NCI-H187 treated with DMSO at 0.1 percent for 48 hours (cell line): Measurements from ENCODE around the gene MUSTN1.

Source experiments
- DNase-seq: peaks from one replicate; lab custom pipeline; 2025; lab: John Stamatoyannopoulos, UW

Gene MUSTN1

DNA sequence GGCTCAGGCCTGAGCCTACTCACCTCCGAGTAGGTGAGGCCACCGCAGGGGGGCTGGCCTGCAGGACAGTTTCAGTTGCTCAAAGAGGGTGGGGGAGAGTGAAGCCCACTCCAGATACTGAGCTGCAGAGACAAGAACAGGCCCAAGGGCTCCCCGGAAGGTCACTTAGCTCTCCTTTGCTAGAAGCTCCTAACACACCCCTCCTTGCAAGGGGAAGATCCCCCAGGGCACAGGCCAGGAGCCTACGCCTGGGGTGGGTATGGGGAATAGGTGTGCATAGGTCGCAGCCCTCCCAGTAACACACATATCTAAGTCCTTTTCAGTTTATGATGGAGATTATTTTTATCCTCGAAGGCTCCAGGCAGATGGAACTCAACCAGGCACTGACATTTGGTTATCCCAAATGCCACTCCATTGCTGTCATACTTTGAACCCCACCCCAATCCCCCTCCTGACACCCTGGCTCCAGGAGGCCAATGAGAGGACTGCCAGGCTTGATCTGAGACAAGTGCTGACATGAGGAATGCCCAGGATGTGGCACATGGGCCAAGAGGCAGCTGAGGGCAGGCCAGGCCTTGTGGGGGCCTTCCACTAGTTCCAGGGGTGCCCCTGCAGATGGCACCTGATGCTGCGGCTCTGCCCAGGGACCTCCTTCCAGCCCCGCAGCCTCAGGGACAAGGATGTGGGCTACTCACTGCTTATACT is 1.1 kb upstream of the MUSTN1 start:
- DNase-seq, result no peak

DNA sequence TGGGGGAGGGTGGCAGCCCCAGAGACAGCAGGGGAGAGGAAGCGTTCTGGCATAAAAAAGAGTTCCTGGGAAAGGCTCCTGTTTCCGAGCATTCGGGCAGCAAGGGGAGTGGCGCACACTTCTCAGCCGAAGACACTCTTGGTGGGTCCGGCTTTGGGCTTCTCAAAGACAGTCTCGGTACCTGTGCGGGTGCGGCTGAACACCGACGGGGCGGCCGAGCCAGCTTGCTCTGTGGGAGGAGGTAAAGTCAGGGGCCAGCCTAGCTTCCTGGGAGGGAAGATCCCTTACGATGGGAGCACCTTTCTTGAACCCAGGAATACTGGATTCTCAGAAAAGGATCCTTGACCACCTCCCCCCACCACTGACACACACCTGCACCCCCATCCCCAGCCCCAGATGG is 1.6 kb downstream of the MUSTN1 start:
- DNase-seq, result no peak

DNA sequence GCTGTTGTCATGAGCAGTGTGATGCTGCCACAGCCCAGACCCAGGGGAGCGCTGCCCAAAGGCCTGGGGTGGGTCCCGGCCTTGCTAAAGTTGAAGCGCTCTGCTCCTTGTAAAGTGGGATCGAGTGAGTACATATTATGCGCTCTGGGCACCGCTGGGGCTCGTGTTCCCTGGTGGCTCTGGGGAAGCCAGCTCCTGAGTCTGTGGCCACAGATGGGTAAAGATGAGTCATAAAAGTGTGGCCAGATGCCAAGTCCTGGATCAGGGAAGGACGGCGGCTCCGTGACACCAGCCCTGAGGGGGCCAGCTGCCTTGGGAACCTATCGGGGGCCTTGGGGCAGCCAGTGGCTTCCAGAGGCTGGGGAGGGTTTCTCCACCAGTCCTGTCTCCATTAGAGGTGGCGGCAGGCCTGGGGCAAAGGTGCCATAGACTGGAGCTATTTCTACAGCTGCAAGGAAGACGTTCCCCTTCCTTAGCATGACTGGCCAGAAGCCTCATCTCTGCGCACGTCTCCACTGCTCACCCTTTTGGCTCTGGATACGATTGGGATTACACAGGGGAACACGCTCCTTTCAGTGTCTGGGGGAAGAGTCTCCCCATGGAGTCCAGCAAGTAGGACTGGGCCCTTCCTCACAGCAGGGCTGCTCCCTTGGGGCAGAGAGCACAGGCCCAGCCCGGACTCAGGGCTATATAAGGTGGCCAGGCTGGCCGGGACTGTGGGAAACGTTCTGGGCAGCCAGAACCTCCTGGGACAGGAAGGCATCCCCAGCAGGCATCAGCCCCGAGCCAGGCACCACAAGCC is 3.1 kb downstream of the MUSTN1 start:
- no peak for DNase-seq

DNA sequence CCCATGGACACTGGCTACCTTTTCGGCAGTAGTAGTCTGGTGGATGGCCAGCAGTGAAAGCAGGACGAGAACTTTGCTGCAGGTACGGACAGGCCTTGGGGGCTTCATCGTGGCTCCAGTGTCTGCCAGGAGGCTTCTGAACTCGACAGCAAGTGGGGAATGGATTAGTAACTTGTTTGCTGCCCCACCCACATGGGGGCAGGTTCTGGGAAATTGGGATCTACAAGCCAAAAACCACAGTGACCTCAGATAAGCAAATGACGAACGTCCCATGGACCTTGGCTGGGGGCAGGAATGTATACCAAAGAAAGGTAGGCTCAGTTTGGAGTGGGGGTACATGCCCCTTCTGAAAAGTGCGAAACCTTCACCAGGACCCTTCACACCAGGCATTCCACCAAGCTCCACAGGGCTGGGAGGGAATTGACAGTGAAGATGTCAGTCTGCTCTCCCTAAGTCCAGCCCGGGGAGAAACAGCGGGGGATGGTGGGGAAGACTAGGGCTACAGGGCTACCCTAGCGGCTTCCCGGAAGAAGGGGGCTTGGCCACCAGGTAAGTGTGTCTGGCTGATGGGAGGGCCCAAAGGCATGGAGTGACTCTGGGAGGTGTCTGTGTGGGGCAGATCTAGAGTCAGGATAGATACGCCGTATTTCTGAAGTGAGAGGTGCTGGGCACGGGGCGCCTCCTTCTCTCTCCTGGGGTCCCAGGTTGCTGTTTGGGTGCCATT is 4.1 kb downstream of the MUSTN1 start, which contains the start of gene ITIH4:
Gene ITIH4, minus strand, starts transcription at position 138 of the 724 bp plus-strand sequence. Its CDS starts 30 bp downstream, at position 108.
- no peak for DNase-seq

DNA sequence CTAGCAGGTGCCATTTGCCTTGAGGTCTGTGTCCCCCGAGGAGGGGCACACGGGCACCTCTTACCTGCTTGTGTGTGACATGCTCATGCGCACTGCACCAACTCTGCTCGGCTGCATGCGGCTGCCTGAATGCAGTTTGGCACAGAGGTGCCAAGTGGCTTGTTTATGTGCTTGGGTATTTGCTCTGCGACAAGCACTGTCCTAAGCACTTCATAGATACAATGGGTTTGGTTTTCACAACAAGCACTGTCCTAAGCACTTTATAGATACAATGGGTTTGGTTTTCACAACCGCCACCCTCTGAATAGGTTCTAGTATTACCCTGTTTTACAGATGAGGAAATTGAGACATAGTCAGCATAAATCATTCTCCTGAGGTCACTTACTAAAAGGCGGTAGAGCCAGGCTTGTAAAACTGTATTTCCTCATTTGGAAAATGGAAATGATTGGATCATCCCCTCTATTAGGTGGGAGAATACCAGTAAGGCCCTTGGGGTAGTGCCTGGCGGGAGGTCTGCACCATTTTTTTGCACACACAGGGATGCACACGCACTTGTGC is 4.8 kb downstream of the MUSTN1 start:
- no peak for DNase-seq

DNA sequence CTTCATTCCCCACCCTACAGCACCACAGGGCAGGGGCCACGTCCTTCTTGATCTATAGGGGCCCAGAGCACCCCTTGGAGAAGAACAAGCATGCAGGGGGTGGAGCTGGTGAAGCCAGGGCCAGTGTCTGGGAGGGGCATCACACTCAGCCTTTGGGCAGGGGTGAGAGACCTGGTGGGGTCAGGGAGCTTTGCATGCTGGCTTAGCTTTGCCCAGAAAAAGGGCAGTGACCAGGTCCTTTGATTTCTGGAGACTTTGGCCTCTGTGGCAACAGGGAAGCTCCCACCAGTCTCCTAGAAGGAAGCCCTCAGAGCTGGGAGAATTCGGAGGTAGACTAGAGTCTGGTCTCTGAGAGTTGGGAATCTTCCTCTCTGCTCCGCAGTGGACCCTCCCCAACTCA is 5.3 kb downstream of the MUSTN1 start:
- DNase-seq, result no peak

DNA sequence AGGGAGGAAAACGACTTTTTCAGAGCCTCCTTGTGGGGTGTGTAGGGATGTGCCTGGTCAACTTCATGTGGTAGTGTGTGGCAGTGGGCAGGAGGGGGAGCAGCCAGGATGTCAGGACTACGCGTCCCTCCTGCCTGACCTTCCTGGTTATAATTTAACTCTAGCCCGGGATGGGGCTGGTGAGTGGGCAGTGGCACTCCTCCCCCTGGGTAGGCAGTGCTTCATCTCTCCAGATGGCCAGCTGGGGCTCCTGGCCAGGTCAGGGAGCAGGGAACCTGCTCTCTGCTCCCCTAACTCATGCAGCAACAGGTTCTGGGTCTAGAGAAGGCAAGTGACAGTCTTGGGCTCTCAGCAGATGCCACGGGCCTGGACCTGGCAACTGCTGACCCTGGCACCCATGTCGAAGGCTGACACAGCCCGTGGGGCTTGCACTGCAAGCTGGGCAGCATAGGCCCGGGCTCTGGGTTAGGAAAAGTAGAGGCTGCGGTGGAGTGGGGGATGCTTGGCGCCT is 6.9 kb downstream of the MUSTN1 start:
- DNase-seq, result no peak

DNA sequence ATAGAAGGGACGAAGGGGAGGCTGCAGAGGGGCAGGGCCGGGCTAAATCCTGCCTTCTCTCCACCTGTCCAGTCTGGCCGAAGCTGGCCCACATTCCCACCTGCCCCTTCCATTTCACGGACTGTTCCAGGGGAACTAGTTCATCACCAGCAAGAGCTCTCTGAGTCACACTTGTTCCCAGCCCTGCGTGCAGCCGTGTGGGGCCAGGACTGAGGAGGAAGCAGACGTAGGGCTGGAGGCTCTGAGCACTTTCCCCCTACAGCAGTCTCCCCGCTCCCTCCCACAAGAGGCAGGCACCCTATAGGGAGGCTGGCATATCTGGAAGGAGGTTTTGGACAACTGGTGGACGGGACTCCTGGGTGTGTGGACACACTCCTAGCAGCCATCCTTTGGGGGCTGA is 7.4 kb downstream of the MUSTN1 start:
- DNase-seq, result no peak

DNA sequence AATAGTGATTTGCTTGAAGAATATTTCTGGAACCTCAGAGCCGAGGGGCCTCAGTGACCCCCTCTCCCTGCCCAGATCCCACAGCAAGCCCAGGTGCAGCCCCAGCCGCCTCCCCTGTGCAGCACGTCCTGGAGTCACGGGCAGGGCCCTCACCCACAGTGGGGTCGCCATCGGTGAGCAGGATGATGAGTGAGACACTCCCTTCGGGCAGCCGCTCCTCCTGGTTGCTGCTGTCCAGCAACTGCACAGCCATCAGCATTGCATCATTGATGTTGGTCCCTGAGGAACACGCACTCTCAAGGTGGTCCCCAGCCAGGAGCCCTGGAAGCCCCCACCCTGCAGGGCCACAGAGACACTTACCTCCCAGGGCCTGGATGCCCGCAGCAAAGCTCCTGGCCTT is 10.8 kb downstream of the MUSTN1 start:
- DNase-seq, result no peak

DNA sequence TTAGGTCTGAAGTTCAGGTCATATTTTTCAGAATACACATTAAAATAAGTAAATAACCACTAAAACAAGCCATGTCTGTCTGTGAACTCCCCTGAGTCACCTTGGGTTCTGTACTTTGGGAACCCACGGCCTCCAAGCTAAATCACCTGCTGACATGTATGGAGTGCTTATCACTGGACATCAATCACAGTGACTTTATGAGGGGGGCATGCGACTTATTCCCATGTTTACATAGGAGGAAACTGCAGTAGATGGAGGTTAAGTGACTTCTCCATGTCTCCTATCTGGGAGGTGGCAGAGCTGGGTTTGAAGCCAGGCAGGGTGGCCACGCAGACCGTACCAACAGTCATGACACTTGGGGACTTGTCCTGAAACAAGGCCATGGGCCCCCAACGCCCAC is 12.5 kb downstream of the MUSTN1 start:
- DNase-seq, result no peak

DNA sequence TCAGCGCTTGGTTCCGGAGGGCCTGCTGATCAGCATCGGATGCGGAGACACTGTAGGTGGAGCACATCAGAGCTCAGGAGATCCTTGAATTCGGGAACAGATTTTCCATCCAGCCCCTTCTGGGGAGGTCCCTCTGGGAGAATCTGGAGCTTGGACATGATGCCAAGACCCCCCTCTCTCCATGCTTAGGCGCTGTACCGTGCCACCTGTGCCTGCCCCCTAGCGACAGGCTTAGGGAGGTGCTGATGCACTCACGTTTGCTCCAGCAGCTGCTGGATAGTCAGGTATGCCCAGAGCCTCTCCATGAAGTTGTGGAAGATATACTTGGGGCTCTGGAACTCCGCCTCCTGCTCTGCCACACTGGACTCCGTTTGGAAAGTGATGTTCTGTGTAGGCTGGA is 14.1 kb downstream of the MUSTN1 start:
- DNase-seq, result no peak

DNA sequence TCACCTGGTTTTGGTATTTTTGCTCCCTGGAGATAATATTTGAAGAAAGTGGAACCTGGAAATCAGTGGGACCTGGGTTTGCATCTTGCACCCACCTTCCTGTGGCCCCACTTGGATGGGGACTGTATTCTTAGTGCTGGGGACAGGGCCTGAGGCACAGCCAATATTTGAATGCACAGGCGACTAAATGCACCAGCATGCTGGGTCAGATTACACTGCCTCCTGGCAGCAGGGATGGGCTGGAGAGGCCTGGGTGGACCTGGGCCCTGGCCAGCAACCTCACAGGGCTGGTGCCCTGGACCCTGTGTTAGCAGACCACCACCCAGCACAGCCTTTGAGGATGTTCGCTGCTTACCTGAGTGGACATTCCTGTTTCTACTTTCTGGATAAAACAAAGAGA is 14.9 kb downstream of the MUSTN1 start:
- DNase-seq, result no peak

DNA sequence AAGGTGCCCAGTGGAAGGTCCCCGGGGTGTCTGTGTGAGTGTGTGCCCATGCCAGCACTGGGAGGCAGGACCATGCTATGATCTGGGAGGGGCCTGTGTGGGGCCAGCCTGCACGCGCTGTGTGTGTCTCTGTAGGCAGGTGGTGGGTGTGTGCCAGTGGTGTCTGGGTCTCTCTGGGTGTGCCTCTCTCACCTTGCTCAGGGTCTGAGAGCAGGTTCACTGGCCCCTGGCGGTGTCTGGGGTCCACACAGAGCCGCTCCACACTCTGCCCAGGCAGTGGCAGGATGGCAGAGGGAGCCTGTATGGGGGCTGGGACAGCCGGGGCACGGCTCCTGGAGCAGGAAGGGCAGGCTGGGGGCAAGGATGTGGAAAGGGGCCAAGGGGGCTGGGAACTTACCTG is 17.0 kb downstream of the MUSTN1 start:
- DNase-seq, result no peak

DNA sequence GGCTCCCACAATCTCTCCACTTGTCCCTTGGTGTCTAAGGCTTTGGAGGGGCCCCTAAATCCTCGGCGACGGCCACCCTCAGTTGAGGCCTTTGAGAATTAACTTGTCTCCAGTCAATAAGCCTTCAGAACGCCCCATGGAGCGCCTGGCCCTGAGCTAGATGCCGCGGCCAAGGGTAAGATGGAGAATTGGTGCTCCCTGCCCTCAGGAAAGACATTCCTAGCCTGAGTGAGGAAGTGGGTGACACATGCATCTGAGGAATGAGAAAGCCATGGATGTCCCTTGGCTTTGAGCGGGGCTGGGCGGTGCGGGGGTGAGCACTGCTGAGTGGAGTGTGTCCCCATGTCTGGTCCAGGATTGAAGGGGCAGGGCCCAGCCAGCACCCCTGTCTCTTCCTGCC is 17.6 kb downstream of the MUSTN1 start:
- no peak for DNase-seq

DNA sequence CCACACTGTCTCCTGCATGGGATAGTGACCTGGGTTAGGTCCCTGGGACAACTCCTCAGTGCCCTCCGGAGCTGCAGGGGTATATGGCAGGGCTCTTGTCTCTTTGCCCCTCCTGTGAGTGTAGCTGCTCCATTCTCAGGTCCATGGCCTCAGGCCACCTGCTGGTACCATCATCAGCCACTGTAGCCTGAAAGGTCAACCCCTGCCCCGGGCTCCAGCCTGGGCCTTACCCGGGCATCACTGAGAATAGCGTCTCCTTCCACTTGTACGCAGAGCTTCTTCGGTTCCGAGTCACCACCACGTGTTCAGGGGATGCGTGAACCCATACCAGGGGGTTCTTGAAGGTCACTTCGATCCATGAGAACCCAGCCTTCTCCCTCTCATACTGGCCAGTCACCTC is 18.2 kb downstream of the MUSTN1 start:
- DNase-seq, result no peak

DNA sequence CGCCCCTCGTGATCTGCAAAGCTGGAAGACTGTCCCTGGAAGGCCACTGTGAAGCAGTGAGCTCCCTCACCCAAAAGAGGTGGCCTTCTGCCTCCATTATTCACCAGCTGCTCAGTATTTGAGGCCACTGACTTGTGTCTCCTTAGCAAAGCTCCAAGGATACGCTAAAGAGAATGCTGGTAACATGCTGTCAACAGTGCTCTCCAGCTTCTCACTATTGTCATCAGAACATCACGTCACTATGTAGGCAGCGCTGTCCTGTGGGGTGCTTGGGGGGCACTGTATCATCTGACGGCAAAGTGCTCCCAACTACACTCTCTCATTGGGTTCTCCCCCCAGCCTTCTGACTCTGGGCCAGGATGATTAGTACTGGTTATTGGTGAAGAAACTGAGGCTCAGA is 18.6 kb downstream of the MUSTN1 start:
- DNase-seq, result no peak

DNA sequence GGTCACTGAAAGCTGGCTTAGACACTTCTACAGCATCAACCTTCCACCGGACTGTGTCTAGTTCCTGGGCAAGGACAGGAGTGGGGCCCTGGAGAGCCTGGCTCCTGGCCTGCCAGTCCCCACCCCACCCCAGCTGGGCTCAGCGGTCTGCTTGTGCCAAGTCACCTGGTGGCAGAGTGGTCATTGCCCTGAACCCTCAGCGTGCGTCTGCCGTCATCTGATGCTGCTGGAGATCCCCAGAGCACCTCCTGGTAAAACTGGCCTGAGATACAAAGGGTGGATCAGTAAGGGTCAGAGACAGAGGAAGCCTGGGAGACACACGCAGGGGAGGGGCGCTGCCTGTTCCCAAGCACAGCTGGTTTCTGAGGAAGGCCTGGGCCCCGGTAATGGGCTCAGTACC is 21.0 kb downstream of the MUSTN1 start:
- DNase-seq, result no peak

DNA sequence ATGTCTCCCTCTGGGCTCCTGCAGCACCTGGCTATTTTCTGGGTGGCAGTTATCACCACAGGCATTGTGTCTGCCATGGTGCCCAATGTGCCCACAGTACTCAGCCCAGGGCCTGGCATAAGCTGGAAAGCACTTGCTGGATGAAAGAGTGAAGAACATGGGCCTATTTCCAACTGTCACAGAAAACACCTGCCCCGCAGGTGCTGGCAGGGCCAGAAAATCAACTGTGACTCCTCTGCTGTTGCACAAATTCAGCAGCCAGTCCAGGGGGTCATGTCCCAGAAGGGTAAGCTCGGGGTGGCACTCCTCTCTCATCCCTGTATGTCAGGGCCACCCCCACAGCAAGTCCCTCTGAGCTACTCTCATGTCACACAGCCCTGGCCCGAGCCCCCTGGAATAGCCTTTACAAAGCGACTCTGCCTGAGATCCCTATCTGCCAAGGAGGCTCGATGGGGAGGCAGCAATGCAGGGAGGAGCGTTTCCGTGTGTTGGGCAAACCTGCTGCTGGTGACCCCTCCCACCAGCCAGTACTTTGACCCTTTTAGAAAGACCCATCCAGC is 23.3 kb downstream of the MUSTN1 start:
- no peak for DNase-seq

DNA sequence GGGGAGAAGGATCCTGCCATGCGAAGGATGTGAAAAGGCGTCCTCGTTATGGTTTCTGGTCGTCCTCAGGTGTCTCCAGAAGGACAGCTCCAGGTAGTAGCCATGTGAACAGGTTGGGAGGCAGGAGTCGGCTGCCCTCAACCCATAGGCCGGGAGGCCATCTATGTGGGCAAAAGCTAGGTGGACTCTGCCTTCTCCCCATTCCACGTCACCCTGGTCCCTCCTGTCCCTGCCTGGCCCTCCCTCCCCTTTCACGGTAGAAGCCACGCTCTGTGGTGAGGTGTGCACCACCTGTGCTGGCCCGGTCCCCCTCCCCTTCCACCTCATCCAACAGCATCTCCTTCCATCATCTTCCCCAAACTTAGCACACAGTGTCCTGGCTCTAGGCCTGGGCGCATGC is 23.9 kb downstream of the MUSTN1 start:
- DNase-seq, result no peak

DNA sequence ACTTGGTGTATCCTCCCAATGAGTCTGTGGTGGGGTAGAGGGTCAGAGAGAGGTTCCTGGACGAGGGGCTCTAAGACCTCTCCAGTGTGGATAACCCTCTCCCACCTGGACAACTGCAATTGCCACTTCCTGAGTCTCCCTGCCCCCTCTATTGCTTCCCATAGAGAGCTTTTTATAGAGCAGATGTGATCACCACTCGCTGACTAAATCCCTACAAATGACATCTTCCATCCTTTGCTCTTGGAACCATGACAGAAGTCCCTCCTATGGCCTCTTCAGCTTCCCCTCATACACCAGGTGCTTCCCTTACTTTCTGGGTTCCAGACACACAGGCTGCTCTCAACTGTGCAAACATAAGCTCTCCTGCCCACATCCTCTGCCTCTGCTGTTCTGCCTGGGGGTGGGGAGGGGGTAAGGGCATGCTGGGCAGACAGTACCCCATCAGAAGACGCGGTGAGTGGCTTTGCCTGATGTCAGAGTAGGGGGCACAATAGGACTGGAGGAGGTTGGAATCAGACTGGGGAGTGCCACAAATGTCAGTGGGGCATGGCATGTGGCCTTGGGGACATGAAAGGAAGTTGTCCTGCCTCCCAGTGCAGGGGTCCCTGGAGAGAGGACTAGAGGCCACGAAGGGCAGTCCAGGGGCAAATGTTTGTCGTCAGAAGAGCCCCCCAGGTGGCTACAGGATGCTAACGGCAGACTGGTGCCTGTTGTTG is 25.0 kb downstream of the MUSTN1 start:
- no peak for DNase-seq

DNA sequence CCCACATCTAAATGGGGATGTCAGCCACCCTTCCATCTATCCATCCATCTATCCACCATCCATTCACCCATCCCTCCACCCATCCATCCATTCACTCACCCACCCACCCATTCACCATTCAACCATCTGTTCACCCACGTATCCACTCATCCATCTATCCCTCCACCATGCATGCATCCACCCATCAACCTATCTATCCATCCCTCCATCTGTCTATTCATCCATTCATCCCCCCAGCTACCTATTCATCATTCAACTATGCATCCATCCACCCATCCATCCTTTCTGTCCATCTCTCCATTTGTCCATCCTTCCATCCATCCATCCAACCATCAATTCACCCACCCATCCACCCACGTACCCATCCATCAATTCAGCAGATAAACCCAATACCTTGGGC is 25.7 kb downstream of the MUSTN1 start:
- DNase-seq, result no peak
